GM13977 (cell line): ENCODE measurements around the gene CAVIN1.

Experiments used
- DNase-seq: peaks from one replicate; pipeline ENCODE4 v3.0.0; 2012; ENCODE audit warnings: low spot score
- CTCF ChIP-seq: IDR thresholded peaks from 2 replicates; pipeline ENCODE4 v1.5.1; 2012; ENCODE audit warnings: mild to moderate bottlenecking, control low read depth; ENCODE audit not compliant: insufficient read depth; ENCODE audit errors: extremely low read depth, missing control alignments
- in situ Hi-C: fragments of 300-500 bp; cut with MboI; formaldehyde crosslinking; loops from one replicate; pipeline ENCODE4 v1.12.0; 2022; ENCODE audit warnings: low sequenced_read_pairs, low pct_unique_long_range_greater_than_20kb, mixed read lengths, inconsistent platforms; ENCODE audit not compliant: unreplicated experiment

The CAVIN1 gene

GRCh38 chr17:42386777-42387657 is 36.0 kb downstream of the CAVIN1 start:
- TF ChIP-seq CTCF, result no peak
- DNase-seq, result no peak
- in situ Hi-C loops, result no loop called here

- in situ Hi-C loops, result no loop called here
- TF ChIP-seq CTCF, result no peak
- no peak for DNase-seq
Measured at GRCh38 chr17:42381898-42382297, 41.2 kb downstream of the CAVIN1 start.

- in situ Hi-C loops, result no loop called here
- no peak for TF ChIP-seq CTCF
- no peak for DNase-seq
Measured at GRCh38 chr17:42380935-42381334, 42.1 kb downstream of the CAVIN1 start.

- DNase-seq, result no peak
- in situ Hi-C loops, result no loop called here
- no peak for TF ChIP-seq CTCF
Measured at GRCh38 chr17:42378959-42379594, 44.0 kb downstream of the CAVIN1 start.

- no peak for TF ChIP-seq CTCF
- no peak for DNase-seq
- in situ Hi-C loops, result no loop called here
Measured at GRCh38 chr17:42378359-42378958, 44.6 kb downstream of the CAVIN1 start.

- in situ Hi-C loops, result no loop called here
- TF ChIP-seq CTCF, result no peak
- DNase-seq, result no peak
Measured at GRCh38 chr17:42373896-42374295, 49.2 kb downstream of the CAVIN1 start.
